Activated naive CD4-positive, alpha-beta T cell treated with anti-CD3 and anti-CD28 coated beads, Interleukin-2, amount 50 U/mL, for 16 hours (primary cell): ENCODE data around the gene EBI3.
"Not testable (repeated sequence)": the region's sequence is repeated elsewhere in the genome, so short reads cannot be mapped to it uniquely, and the experiment has no call there.

Experiments
- DNase-seq: peaks from one replicate; pipeline ENCODE4 v3.0.0-alpha.2; 2020

The EBI3 gene

GRCh38 chr19:4234862-4235201 lies 5.5 kb downstream of the EBI3 start:
- no peak for DNase-seq

DNA sequence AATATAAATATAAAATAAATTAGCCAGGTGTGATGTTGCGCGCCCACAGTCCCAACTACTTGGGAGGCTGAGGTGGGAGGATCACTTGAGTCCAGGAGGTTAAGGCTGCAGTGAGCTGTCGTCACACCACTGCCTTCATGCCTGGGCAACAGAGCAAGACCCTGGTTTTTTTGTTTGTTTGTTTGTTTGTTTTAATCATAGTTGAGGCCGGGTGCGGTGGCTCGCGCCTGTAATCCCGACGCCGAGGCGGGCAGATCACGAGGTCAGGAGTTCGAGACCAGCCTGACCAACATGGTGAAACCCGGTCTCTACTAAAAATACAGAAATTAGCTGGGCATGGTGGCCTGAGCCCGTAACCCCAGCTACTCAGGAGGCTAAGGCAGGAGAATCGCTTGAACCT lies 8.2 kb downstream of the EBI3 start:
- not testable (repeated sequence) for DNase-seq

DNA sequence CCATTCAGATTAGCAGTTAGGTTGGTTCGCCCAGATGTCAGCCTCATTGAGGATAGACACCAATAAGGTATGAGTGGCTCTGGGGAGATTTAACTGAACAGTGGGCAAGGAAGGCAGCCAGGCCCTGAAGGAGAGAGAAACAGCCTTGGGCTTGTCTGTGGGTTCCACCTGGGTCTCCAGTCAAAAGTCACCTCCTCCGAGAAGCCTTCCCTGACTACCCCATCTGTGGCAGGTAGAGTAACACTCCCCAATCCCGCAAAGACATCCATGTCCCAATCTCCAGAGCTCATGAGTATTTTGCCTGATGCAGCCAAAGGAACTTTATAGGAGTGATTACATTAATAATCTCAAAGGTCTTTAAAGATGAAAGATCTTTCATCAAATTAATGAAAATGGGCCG lies 9.5 kb downstream of the EBI3 start:
- DNase-seq = no peak

DNA sequence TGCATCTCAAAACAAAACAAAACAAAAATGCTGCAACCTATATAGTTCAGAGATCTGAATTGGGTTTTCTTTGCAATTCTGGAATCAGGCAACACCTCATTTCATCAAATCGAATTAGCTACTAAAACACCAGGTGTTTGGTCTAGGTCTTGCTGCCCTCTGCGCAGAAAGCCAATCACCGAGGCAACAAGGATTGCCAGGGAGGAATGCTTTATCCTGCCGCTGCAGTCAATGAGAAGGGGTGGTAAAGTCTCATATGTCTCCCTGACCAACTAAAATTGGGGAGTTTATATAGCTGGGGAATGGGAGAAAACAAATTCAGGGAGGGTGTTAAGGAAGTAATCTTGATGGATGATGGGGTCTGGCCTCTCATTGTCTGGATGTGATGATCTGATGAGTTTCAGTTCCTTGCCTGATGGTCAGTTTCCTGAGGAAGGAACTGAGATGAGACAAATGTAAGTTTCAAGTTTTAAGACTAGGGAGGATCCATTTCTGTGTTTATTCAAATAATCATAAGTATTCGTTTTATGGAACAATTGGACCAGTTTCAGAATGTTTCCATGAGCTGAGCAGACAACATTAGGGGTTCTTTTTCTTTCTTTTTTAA lies 12.6 kb downstream of the EBI3 start:
- DNase-seq = no peak

DNA sequence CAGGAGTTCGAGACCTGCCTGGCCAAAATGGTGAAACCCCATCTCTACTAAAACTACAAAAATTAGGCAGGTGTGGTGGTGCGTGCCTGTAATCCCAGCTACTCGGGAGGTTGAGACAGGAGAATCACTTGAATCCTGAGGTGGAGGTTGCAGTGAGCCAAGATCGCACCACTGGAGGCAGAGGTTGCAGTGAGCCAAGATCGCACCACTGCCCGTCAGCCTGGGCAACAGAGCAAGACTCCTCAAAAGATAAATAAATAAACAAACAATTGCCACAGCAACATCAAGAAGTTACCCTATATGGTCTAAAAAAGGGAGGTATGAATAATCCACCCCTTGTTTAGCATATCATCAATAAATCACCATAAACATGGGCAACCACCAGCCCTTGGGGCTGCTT lies 16.6 kb downstream of the EBI3 start:
- DNase-seq = not testable (repeated sequence)

DNA sequence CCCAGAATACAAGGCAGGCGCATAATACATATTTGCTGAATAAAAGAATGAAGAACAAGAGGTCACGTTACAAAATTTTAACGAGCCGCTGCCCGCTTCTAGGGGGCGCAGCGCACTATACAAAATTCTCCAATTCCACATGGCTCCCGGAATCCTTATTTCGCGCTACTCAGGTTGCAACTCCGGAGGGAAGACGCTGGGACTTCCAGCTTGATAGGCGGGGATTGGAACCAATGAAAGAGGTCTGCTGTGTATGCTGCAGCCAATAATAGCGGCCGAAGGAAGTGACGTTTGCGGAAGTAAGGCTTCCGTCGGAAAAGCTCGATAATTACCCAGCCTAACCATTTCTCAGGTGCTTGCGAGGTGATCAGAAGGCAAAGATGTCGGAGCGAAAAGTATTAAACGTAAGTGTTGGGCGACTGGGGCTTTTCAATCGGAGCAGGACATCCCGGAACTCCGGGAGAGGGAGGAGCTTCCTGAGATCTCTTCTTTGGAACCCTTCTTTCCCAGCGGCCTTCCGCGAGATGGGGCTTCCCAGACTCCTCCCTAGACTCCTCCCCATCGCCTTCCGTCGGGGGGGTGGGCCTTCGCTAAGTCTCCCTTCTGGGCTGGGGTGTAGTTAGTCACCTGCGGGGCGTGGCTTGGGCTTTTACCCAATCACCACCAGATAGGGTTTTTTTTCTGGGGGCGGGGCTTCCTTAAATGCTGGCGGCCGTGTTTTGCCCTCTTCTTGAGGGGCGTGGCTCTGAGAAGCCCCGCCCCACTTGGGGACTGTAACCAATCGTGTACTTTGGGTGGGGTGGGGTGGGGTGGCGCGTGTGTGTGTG lies 17.7 kb downstream of the EBI3 start, which contains the start of gene YJU2:
Gene YJU2 (plus strand): TSS at position 314 of the 827 bp plus-strand sequence. CDS start 67 bp downstream, at position 381.
- peak; percentile 100 for DNase-seq

DNA sequence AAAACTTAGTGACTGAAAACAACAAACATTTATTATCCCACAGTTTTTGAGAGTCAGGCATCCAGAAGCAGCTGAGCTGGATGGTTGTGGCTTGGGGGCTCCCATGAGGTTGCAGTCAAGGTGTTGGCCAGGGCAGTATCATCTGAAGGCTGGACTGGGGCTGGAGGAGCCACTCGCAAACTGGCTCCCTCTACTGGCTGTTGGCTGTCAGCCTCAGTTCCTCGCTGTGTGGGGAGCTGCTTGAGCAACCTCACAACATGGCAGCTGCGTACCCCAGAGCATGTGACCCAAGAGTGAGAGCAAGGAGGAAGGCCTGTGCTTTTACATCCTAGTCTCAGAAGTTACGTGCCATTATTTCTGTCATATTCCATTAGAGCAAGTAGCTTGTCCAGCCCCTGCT lies 27.2 kb downstream of the EBI3 start:
- no peak for DNase-seq

GRCh38 chr19:4257025-4257424 lies 27.7 kb downstream of the EBI3 start:
- DNase-seq = no peak

DNA sequence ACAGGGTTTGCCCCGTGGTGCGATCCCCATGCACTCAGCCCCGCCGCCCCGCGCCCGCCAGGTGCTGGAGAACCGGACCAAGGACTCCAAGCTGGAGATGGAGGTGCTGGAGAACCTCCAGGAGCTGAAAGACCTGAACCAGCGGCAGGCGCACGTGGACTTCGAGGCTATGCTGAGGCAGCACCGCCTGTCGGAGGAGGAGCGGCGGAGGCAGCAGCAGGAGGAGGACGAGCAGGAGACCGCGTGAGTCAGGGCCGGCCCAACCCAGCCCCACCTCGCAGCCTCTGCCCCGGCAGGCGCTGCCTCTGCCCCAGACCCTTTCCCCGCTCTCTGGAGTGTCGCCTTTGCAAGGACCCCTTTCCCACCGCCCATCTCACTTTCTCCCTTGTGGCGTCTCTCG lies 28.9 kb downstream of the EBI3 start:
- DNase-seq = no peak

GRCh38 chr19:4260613-4261191 lies 31.4 kb downstream of the EBI3 start:
- no peak for DNase-seq

DNA sequence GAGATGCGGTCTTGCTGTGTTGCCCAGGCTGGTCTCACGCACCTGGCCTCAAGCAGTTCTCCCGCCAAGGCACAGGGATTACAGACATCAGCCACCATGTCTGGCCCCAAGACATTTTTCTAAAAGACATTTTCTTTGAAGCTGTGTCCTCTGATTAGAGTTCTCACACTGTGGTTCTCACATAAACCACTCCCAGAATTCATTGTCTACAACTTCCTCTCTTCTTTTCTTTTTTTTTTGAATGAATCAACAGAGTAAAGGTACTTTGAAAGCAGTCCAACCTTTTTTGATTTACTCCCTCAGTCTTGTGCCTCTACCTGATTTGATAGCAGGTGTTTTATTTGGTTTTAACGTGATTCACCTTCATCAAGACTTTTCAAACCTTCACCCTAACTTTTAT lies 35.5 kb downstream of the EBI3 start:
- DNase-seq = no peak

DNA sequence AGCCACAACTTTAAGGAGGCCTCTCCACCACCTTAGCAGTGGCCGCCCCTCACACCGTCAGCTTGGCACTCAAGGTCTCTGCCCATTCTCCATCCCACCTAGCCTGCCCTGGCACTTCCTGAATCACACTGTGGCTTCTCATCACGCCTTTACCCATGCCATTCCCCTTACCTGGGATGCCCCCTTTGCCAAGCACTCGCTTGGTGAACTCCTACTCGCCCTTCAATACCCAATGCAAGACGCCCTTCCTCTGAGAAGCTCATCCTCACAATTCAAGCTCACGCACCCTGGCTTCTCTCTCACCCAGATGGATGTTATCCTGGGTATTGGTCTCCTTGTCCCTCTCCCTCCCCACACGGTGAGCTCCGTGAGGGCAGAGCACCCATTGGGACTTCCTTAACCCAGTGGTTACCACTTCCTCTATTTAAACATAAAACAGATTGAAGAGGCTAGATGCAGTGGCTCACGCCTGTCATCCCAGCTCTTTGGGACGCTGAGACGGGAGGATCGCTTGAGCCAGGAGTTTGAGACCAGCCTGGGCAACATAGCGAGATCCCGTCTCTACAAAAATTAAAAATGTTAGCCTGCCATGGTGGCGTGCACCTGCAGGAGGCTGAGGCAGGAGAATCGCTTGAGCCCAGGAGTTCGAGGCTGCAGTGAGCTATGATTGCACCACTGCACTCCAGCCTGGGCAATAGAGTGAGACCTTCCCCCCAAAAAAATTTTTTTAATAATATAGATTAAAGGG lies 37.1 kb downstream of the EBI3 start:
- no peak for DNase-seq

DNA sequence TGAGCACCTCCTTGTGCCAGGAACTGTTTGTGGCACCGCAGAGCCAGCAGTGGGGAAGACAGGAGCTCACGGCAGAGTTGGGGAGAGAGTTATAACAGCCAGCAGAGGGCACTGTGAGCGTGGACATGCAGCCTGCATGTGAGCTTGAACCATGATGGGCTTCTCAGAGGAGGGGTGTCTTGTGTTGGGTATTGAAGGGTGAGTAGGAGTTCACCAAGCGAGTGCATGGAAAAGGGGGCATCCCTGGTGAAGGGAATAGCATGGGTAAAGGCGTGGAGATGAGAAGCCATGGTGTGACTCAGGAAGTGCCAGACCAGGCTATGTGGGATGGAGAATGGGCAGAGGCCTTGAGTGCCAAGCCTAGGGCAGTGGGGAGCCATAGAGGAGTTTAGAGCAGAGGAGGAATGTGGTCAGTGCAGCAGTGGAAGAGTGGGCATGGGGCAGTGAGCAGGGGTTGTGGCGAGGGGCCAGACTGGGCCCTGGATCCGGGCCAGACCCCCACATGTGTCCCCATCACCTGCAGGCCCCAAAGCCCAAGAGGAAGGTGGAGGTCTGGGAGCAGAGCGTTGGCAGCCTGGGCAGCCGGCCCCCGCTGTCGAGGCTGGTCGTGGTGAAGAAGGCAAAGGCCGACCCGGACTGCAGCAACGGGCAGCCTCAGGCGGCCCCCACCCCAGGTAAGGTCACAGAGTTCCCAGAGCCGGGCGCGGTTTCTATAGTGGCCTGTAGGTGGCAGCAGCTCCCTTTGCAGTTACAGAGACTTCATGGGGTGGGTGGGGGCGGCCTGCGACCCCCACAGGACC lies 38.0 kb downstream of the EBI3 start:
- DNase-seq = peak; percentile 68

DNA sequence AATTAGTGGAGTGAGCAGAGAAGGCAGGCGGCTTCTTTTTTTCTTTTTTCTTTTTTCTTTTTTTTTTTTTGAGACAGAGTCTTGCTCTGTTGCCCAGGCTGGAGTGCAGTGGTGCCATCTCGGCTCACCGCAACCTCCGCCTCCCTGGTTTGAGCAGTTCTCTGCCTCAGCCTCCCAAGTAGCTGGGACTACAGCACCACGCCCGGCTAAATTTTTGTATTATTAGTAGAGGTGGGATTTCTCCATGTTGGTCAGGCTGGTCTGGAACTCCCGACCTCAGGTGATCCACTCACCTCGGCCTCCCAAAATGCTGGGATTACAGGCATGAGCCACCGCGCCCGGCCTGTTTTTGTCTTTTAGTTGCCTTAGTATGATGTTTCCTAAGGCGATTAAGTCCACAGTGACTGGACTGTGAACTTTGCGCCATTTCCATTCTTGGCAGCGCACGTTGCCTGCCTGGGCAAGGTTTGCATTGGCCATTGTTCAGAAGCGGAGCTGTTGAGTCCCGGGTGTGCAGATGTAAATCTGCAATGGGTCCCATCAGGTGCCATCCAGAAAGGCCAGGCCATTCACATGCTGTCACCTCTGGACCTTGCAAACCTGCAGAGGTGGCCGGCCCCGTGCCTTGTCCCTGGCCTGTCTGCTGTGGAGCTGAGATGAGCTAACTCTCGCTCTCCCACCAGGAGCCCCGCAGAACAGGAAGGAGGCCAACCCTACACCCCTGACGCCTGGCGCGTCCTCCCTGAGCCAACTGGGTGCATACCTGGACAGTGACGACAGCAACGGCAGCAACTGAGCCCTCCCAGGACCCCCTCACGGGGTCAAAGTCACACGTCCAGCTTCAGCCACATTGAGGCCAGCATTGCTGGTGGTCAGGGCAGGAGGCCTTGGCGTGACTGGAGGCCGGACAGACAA lies 38.8 kb downstream of the EBI3 start:
- no peak for DNase-seq

GRCh38 chr19:4268816-4269430 lies 39.6 kb downstream of the EBI3 start:
- no peak for DNase-seq

- no peak for DNase-seq
These were observed 43.6 kb downstream of the EBI3 start for GRCh38 chr19:4272894-4273293.

DNA sequence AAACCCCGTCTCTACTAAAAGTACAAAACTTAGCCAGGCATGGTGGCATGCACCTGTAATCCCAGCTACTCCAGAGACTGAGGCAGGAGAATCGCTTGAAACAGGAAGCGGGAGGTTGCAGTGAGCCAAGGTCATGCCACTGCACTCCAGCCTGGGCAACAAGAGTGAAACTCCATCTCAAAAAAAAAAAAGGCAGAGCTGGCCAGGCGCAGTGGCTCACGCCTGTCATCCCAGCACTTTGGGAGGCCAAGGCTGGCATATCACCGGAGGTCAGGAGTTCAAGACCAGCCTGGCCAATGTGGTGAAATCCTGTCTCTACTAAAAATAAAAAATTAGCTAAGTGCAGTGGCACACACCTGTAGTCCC lies 45.0 kb downstream of the EBI3 start:
- not testable (repeated sequence) for DNase-seq

DNA sequence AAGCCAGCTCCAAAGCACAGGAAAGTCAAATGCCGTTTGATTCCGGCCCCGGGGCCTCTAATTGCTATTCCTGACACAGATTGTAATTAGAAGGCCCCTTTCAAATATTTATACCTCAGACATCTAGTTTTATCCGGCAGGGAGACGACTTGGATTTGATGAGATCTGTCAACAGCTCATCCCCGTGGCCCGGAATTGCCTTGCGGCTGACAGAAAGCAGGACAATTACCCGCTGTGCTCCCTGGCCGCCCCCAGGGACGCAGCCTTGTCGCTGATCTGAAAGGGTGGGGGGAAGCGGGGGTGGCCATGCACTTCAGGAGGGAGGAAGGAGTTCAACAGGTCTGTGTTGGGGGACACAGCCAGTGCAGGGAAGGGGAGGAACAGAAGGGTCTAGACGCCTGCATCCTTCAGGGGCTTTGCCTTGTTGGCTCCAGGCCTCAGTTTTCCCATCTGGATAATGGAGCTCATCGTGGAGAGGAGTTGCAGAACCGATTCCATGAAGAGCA lies 47.9 kb downstream of the EBI3 start:
- no peak for DNase-seq

GRCh38 chr19:4278010-4278409 lies 48.7 kb downstream of the EBI3 start:
- no peak for DNase-seq

DNA sequence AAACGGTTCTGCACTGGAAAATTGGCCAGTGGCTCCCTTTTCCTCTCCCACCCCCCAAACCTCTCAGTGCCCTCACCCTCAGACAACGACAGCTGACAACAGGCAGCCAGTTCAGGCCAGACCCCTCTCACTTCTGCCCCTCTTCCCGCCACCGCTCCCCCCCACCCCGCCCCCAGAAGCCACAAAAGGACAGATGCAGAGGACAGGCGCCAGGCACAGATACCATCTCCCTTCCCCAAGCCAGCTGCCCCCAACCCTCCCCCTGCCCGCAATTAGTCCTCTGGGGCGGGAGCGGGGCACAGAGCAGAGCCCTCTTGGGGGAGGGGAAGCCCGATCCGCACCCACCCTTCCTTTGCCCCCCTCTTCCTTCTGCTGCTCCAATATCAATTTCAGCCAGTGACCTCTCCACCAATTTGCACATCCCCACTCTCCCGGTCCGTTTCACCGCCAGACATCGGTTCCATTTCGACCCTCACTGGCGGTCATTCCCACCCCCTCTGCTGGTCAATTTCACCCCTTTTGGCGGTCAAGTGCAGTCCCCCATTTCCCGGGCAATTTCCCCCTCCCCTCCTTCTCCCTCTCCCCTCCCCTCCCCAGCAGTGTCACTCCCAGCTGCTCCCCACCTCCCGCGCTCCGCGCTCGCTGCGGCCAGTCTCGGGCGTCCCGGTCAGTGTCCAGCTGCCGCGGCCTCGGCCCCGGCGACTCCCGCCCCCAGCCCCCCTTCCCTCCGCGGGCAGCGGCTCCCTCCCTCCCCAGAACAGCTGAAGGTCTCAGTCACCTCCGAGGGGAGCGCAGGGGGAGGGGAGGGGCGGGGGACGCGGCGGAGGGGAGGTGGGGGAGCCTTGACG lies 49.3 kb downstream of the EBI3 start, which contains the start of gene SHD:
Gene SHD (plus strand): TSS at position 848 of the 848 bp plus-strand sequence. CDS start 798 bp downstream, outside the sequence.
- no peak for DNase-seq
